Fibroblast of lung (primary cell): Measurements from ENCODE around the gene ZBTB11. TPM values are rescaled to one million over a fixed set of nuclear protein-coding genes. Genes with fewer than 3 reads are reported as not detected.

ENCODE experiments used
- DNase-seq, 2 donors: peaks; one replicate each; pipeline versions ENCODE4 v3.0.0 to v3.0.0-alpha.2; 2010; ENCODE audit warnings: low read depth in 2 of 2
- H2AFZ ChIP-seq: 2 replicates; pipeline ENCODE4 v1.5.1; 2012; ENCODE audit warnings: low read length, control low read depth, inconsistent platforms
- H3K27ac ChIP-seq: 2 replicates; pipeline ENCODE4 v1.5.1; 2011; ENCODE audit warnings: low read length, control low read depth; ENCODE audit not compliant: insufficient read depth
- H3K27me3 ChIP-seq: 2 replicates; pipeline ENCODE4 v1.5.1; 2011; ENCODE audit warnings: mild to moderate bottlenecking, low read length; ENCODE audit not compliant: control insufficient read depth, insufficient read depth
- H3K36me3 ChIP-seq: 2 replicates; pipeline ENCODE4 v1.5.1; 2011; ENCODE audit warnings: low read length; ENCODE audit not compliant: control insufficient read depth, insufficient read depth
- H3K4me1 ChIP-seq: 2 replicates; pipeline ENCODE4 v1.5.1; 2011; ENCODE audit warnings: low read length; ENCODE audit not compliant: control insufficient read depth, insufficient read depth; ENCODE audit errors: extremely low read depth
- H3K4me2 ChIP-seq: 2 replicates; pipeline ENCODE4 v1.5.1; 2011; ENCODE audit warnings: low read length, control low read depth; ENCODE audit not compliant: insufficient read depth; ENCODE audit errors: extremely low read depth
- H3K4me3 ChIP-seq, 4 experiments: fragments of 200-600 bp in 1 of 4; sonication (generic) in 1 of 4; replicated peaks in 1 of 4; 2 replicates each; pipeline ENCODE4 v1.5.1; 2011 to 2016; ENCODE audit warnings: low read length in 4 of 4, low read depth in 3 of 4, mild to moderate bottlenecking in 3 of 4, control low read depth in 2 of 4, inconsistent platforms in 1 of 4, mixed read lengths in 1 of 4; ENCODE audit not compliant: insufficient read depth in 1 of 4; ENCODE audit errors: control extremely low read depth in 1 of 4
- H3K79me2 ChIP-seq: 2 replicates; pipeline ENCODE4 v1.5.1; 2012; ENCODE audit warnings: mild to moderate bottlenecking, low read length, inconsistent platforms; ENCODE audit not compliant: control insufficient read depth, insufficient read depth
- H3K9ac ChIP-seq: 2 replicates; pipeline ENCODE4 v1.5.1; 2011; ENCODE audit warnings: mild to moderate bottlenecking, low read length, control low read depth; ENCODE audit not compliant: insufficient read depth
- H3K9me3 ChIP-seq: 2 replicates; pipeline ENCODE4 v1.5.1; 2012; ENCODE audit warnings: low read depth, low read length; ENCODE audit not compliant: control insufficient read depth, insufficient read depth
- H4K20me1 ChIP-seq: 2 replicates; pipeline ENCODE4 v1.5.1; 2011; ENCODE audit warnings: low read length; ENCODE audit not compliant: control insufficient read depth, insufficient read depth; ENCODE audit errors: extremely low read depth
- CTCF ChIP-seq, 2 donors: IDR thresholded peaks in 1 of 2; conservative IDR thresholded peaks in 1 of 2; 1 replicate in 1 of 2; 2 replicates in 1 of 2; pipeline ENCODE4 v1.5.1; 2011 to 2012; ENCODE audit warnings: low read length in 2 of 2, control low read depth in 1 of 2, inconsistent platforms in 1 of 2, low read depth in 1 of 2, mild to moderate bottlenecking in 1 of 2
- EZH2 ChIP-seq: IDR thresholded peaks from 2 replicates; pipeline ENCODE4 v1.5.1; 2012; ENCODE audit warnings: low read length, control low read depth, mild to moderate bottlenecking; ENCODE audit errors: missing control alignments
- polyA plus RNA-seq, 2 donors: library from polyadenylated mRNA; depleted of rRNA in 1 of 2; stranded (reverse) in 1 of 2; unstranded in 1 of 2; fragments of >200 nt; gene quantifications; 2 replicates each; pipeline ENCODE4 v1.2.1, GENCODE V29; 2011 to 2012; ENCODE audit warnings: missing spikeins in 1 of 2
- total RNA-seq: library from RNA; depleted of rRNA; stranded (reverse); fragments of >200 nt; gene quantifications from 2 replicates; pipeline ENCODE4 v1.2.1, GENCODE V29; 2014

Gene ZBTB11
- total and polyA plus RNA-seq, 2 donors (not counting 1 experiment from before 2014, with no cell fraction given): 11.4 to 26.6 TPM

- H3K9me3 ChIP-seq: no peaks in the 10 kb centered on the region
- H3K4me2 ChIP-seq: no peak overlapping the region
- no peaks in the 10 kb centered on the region for H3K4me1 ChIP-seq
- H3K9ac ChIP-seq: no peak overlapping the region
- no peak overlapping the region for H2AFZ ChIP-seq
- H3K4me3 ChIP-seq: no peak overlapping the region
- TF ChIP-seq EZH2: no peak
- TF ChIP-seq CTCF (conservative IDR thresholded peaks at IDR 0.05 in 1 of 2, IDR thresholded peaks at IDR 0.05 in 1 of 2; ENCODE audit: low read depth in 1 of 2, low read length in 2 of 2): no peak
- H3K36me3 ChIP-seq: no peaks in the 10 kb centered on the region
- H3K27ac ChIP-seq: no peak overlapping the region
- H3K79me2 ChIP-seq: no peaks in the 10 kb centered on the region
- H3K27me3 ChIP-seq: no peaks in the 10 kb centered on the region
- no peak for DNase-seq
- H4K20me1 ChIP-seq: no peaks in the 10 kb centered on the region
These were observed 52.1 kb downstream of the ZBTB11 start for GRCh38 chr3:101624857-101625256.

- Histone ChIP-seq H4K20me1 (no peaks in the 10 kb centered on the region), H3K4me1 (no peaks in the 10 kb centered on the region), H2AFZ (no peak overlapping the region), H3K79me2 (no peaks in the 10 kb centered on the region), H3K4me3 (no peak overlapping the region), H3K9ac (no peak overlapping the region), H3K9me3 (no peaks in the 10 kb centered on the region), H3K36me3 (no peaks in the 10 kb centered on the region), H3K27ac (no peak overlapping the region), H3K4me2 (no peak overlapping the region), H3K27me3 (no peaks in the 10 kb centered on the region)
- no peak for DNase-seq
- TF ChIP-seq EZH2 (no peak), CTCF (conservative IDR thresholded peaks at IDR 0.05 in 1 of 2, IDR thresholded peaks at IDR 0.05 in 1 of 2; ENCODE audit: low read depth in 1 of 2, low read length in 2 of 2) (no peak)
These were observed 53.3 kb downstream of the ZBTB11 start for GRCh38 chr3:101623656-101624055.

- Histone ChIP-seq H3K4me3 (no peak overlapping the region), H3K27ac (no peak overlapping the region), H3K79me2 (no peaks in the 10 kb centered on the region), H3K4me1 (no peaks in the 10 kb centered on the region), H3K9ac (no peak overlapping the region), H4K20me1 (no peaks in the 10 kb centered on the region), H2AFZ (no peak overlapping the region), H3K4me2 (no peak overlapping the region), H3K9me3 (no peaks in the 10 kb centered on the region), H3K36me3 (no peaks in the 10 kb centered on the region), H3K27me3 (no peaks in the 10 kb centered on the region)
- DNase-seq: no peak
- no peak for TF ChIP-seq CTCF (conservative IDR thresholded peaks at IDR 0.05 in 1 of 2, IDR thresholded peaks at IDR 0.05 in 1 of 2; ENCODE audit: low read depth in 1 of 2, low read length in 2 of 2)
These were observed 57.2 kb downstream of the ZBTB11 start for GRCh38 chr3:101619734-101620133.
